Stimulated activated CD8-positive, alpha-beta memory T cell treated with anti-CD3 and anti-CD28 coated beads, Interleukin-4, amount 100 ng/mL, for 24 hours (primary cell): Measurements from ENCODE around the gene CHD2.
"Not testable (repeated sequence)": the region's sequence is repeated elsewhere in the genome, so short reads cannot be mapped to it uniquely, and the experiment has no call there.

Experiments used
- DNase-seq: peaks from one replicate; pipeline ENCODE4 v3.0.0-alpha.2; 2020; ENCODE audit warnings: low read depth

The CHD2 gene

DNA sequence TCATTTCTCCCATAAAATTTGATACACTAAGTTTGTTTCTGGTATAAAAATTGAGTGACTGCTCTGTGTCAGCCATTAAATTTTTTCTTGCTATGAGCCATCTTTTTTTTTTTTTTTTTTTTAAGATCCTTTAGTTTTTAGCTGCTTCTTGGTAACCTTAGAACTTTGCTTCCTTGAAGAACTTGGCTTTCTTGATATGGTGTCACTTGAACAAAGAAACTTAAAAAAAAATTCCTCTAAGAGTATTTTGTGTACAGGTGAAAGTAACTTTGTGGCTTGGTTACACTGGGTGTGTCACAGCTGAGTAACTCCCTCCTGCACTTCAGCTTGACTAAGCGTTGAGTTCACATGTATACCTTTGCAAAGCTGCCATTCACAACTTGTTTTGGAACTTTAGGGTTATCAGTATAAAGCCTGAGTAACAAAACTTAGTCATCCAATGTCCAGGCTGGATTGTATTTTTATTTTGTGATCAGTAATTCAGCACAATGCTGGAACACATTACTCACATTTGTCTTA lies 6.5 kb downstream of the CHD2 start:
- DNase-seq, result no peak

DNA sequence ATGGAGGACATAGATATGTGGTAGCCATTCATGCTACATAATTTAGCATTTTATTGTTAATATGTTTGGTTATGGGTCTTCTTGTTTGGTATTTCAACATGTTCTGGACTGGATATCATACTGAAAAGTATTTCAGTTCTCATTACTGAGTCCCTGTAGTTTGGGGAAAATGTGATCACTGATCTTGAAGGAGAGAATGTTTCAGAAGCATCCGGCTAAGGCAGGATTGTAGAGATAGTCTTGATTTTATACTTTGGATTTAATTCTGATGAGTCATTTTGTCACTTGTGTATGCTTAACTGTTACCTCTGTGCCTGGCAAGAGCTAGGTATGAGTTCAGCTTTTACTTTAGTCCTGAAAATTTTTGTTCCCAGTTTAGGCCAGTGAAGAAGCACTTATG lies 7.1 kb downstream of the CHD2 start:
- no peak for DNase-seq

DNA sequence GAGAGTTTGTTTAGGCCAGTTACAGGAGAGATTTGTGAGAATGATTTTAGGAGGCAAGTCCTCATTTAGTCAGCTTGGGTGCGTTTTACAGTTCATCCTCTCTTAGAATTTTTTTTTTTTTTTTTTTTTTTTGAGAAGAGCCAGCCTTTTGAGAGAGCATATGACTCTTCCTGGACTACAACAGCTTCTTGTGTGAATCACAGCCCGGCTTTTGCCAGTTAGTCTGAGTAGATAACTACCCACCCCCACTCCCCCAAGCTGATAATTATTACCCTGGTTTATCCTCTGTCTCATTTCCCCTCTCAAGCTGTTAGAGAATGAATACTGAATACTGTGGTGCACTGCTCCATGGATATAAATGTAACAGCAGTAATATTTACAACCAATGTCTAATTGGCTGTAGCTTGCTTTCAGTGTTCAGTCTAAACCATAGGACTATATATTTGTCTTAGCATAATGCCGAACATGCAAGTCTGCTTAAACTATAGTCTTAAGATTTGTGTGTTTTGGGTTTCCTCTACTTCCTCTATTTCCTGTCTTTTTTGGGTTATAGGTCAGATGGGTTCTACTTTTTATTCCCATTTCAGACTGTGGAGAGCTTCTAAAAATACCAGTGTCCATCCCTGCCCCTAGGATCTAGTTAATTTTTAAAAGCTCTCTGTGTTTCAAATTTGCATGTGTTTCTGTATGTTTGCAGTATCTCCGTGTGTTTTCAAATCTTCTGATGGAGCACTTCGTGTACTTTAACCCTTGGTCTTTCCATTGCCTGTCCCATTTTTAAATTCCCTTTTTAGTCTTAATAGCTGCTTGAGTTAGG lies 8.0 kb downstream of the CHD2 start:
- no peak for DNase-seq

DNA sequence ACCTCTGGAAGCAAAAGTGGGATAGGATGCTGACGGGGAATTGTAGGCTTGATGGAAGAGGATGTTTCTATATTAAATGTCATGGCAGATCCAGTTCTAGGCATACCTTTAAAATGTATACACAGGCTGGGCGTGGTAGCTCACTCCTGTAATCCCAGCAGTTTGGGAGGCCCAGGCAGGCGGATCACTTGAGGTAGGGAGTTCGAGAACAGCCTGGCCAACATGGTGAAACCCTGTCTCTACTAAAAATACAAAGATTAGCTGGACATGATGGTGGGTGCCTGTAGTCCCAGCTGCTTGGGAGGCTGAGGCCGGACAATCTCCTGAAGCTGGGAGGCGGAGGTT lies 8.6 kb downstream of the CHD2 start:
- no peak for DNase-seq

DNA sequence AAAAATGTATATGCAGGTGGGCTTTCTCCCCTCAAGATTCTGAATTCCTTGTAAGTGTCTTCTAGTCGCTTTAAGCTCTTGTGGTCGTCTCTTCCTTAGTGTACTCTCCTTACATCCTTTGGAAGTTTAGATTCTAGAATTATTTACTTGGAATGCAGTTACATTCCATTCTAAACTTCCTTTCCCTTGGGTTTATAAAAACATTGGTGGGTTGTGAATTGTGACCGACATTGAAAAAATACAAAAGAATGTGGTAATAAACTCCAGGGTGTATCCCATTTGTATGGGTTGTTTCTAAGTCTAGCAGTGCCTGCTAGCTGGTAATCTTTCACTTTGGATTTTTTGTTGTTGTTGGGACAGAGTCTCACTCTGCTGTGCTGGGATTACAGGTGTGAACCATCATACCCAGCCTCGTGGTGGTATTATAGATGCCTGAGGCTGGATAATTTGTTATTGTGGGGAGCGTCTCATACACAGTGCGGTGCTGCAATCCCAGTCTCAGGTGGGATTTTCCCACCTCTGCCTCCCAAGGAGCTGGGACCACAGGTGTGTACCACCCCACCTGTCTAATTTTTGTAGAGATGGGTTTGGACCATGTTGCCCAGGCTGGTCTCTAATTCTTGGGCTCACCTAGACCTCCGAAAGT lies 9.1 kb downstream of the CHD2 start:
- DNase-seq, result no peak

DNA sequence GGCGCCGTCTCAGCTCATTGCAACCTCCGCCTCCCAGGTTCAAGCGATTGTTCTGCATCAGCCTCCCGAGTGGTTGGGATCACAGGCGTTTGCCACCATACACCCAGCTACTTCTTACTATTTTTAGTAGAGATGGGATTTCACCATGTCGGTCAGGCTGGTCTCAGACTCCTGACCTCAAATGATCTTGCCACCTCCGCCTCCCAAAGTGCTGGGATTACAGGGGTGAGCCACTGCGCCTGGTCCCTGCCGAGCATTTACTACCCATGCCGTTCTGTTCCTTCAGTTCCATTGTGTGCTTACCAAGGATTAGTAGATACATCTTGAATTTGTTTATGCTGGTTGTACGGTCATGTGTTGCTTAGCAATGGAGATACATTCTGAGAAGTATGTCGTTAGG lies 10.3 kb downstream of the CHD2 start:
- no peak for DNase-seq

DNA sequence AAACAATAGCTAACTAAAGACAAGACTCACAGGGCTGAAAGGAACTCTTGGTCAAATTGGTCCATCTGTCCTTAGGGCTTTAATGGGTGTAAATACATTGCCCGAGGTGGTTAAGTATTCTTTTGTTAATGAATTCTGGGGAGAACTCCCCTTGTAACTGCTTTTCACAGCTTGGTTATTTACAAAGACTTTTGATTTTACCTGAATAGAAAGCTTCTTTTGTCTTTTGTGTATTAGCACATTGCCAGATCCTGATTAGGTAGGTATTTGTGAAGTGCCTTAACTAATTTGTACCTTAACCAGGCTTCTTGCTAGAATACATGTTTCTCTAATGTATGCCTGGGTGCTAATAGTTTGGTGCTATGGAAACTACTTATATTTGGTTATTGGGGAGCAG lies 14.0 kb downstream of the CHD2 start:
- no peak for DNase-seq

DNA sequence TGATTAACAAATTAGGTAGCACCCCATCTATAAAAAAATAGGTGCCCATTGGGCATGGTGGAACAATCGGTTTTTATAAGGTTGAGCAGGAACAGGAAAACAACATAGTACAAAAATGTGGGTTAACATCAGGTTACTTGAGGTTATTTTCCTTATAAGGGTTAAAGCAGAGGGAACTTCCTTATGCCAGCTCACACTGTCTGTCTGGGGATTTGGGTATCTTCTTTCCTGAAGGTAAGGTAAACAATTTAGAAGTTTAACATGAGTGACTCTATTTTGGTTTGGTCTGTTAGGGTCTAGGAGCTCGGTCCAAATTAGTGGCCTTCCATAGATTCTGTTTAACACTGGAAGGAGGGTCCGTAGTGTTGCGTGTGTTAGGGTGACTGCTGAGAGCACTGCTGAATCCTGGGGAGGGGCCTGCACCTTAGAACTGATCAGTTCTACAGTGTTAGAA lies 14.7 kb downstream of the CHD2 start:
- DNase-seq, result no peak

DNA sequence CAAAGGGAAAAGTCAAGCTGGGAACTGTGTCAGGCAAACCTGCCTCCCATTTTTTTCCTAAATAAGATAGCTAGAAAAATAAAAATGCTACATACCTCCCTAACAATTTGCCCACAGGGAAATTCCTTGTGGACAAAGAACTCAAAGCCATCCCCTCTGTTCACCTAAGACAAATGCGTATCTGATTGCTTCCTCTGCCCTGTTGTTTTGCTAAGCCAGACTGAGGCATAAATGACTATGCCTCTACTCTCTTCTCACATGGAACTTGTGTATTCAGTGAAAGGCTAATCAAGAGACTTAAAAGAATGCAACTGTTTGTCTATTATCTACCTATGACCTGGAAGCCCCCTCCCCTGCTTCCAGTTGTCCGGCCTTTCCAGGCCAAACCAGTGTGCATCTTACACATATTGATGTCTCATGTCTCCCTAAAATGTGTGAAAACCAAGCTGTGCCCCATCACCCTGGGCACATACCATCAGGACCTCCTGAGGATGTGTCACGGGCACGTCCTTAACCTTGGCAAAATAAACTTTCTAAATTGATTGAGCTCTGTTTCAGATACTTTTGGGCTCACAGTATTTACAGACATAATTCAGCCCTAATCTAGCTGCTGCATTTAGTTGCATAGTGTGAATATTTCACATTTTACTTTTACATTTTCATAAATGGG lies 15.8 kb downstream of the CHD2 start:
- DNase-seq, result no peak

DNA sequence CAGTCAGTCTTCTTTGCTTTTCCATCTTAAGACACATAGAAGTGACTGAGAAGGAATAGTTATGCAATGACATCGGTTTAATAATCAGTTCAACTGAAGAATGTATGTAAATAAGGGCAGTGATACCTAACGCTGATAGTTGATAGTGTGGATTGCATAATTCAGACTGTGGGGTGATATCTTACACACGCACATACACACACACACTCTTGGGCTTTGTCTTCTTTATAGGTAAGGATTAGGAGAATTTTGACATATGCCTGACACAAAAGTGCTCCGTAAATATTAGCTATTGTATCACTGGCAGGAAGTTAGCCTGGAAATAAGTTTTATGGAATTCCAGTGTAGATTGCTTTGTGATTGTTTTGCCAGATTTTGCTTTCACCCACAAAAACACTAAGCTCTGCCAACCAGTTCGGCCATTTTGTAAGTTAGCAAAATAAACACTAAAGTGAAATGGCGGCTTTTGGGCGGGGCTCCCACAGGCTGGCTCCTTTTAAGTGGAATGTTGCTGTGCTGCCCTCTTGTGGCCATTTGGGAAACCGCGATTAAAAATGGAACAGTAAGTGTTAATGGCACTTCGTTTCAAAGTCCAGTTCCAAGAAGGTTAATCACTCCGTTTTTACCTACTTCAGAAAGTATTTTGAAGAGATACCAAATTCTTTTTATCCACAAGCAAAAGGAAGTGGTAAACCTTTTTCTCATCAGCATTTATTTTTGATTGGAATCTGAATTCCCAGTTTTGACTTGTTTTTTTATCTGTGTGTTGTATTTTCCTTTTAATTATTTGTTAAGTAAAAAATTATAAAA lies 17.7 kb downstream of the CHD2 start:
- DNase-seq, result peak; percentile 83

DNA sequence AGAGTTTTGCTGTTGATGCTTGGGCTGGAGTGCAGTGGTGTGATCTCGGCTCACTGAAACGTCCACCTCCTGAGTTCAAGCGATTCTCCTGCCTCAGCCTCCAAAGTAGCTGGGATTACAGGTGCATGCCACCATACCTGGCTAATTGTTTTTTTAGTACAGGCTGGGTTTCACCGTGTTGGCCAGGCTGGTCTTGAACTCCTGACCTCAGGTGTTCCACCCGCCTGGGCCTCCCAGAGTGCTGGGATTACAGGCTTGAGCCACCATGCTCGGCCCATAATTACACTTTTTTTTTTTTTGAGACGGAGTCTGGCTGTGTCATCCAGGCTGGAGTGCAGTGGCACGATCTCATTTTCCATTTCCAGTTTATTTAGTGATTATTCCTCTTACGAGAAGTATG lies 18.8 kb downstream of the CHD2 start:
- not testable (repeated sequence) for DNase-seq

DNA sequence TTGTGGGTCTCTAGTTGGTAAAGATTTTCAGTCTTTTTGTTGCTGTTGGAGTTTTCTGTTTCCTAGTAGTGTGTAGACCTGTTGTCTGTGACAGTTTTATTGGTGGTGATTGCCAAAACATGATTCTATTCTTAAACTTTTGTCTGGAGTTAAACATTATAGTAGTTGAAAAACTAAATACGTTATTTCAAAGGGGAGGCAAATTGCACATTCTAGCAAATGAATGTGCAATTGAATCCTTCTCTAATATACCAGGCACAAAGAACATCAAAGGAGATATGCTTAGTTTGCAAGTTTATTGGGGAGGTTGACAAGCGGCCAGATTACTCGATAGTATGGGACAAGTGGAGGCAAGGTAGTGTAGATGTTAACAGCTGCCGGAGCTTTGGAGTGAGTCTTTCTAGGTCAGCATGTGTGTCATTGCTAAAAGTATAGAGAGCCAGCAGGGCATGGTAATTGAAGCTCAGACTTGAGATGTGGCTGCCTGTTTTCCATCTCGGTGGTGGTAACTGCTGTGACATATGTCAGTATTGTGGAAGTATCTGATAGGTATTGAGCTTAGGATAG lies 20.6 kb downstream of the CHD2 start:
- no peak for DNase-seq

DNA sequence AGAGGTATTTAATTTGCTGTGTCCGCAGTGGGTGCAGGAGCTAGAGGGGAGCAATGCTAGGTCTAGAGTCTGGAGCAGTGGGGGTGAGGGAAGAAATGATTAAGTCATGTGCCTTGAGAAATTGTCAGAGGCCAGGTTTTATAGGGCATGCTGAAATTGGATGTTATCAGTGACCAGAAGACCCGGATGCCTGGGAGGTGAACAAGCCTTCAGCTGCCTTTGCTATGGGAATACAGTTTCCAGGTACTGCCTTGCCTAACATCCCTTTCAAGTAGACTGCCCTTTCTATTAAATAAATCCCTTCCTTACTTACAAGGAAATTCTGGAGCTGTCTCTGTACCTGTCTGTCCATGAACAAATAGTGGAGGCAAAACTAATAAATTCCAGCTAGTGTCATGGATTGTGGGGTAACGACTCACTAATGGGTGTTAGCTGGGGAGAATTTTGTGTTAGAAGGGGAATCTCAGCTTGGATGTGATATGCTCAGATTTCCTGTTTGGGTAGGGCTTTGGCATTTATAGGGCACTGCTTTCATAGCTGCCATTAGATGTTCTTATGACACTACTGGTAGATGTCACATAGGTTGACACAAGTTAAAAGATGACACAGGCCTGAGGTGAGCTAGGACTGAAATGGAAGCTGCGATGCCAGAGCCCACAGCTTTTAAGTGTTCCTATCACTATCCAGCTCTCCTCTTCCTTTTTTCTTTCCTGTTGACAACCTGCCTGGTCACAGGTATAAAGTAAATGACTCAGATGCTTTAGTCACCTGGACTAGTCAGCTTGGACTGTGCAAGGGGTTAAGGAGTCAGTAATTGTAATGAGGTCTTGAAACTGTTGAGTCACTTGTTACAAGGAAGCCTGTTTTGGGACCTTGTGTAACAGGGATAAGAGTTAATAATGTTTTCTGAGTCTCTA lies 21.3 kb downstream of the CHD2 start:
- no peak for DNase-seq

DNA sequence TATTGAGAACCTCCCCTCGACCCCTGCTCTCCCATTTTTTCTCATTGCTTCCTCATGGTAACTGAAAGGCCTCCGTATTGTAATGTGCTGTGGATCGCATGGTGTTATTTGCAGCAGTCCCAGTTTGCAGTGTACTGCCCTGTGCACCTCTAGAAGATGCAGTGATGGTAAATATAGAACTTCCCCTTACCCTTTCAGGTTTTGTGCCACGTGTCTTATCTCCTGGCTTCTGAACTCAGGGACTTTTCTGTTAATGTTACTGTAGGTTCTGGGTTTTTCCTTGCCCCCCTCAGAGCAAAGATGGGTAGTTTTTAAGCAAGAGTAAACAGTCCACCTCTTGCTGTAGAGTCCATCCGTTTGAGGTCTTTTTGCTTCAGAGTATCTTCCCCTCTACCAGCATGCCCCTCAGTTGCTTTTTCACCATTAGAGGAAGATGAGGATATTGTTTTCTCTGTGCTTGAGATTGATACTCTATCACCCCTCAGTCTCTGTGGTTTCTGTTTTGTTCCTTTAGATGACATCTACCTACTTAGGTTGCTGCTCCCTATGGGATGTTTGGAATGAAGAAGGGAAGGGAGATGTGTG lies 22.4 kb downstream of the CHD2 start:
- no peak for DNase-seq

DNA sequence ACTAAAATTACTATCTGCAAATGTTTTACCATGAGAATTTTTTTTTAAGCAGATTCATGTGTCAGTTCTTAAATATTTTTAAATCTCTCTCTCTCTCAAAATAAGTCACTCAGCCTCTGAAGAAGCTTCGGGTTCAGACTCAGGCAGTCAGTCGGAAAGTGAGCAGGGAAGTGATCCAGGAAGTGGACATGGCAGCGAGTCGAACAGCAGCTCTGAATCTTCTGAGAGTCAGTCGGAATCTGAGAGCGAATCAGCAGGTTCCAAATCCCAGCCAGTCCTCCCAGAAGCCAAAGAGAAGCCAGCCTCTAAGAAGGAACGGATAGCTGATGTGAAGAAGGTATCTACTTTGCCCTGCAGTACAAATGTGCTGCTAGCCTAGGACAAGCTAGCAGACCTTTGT lies 24.1 kb downstream of the CHD2 start:
- no peak for DNase-seq

DNA sequence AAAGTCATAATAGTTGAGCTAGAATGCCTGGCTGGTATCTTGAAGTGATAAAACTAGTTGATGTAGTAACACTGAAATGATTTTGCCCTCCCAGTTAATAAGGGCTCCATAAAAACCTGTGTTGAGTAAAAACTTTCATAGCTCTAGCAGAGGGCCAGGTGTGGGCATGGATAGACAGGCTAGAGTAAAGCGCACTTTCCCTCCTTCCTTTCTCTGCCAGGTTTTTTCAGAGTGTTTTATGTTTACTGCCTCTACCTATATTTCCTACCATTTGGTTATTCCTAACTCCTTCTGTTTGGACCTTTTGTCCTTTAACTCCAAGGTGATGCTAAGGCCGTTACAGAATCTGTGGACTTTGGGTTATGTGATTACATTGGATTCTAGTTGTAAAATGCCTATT lies 25.3 kb downstream of the CHD2 start:
- DNase-seq, result no peak

DNA sequence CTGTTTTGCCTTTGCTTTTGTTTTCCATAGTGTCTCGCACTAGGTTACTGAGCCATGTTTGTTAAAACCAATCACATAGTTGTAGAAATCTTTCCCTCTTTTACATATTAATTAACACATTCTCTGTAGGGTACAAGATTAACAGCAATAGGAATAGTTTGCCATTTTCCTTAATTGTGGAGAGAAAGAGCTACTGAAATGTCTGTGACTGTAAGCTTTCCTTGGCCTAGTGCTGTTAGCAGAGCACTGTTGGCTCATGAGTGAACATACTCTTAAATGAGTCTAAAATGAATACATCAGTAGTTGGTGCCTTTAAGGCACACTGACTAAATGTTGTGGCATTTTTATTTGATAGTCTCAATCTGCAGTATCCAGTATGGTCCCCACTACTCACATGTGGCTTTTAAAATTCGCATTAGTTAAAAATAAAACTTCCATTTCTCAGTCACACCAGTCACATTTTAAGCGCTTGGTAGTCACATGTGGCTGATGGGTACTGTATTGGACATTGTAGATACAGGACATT lies 28.2 kb downstream of the CHD2 start:
- no peak for DNase-seq

DNA sequence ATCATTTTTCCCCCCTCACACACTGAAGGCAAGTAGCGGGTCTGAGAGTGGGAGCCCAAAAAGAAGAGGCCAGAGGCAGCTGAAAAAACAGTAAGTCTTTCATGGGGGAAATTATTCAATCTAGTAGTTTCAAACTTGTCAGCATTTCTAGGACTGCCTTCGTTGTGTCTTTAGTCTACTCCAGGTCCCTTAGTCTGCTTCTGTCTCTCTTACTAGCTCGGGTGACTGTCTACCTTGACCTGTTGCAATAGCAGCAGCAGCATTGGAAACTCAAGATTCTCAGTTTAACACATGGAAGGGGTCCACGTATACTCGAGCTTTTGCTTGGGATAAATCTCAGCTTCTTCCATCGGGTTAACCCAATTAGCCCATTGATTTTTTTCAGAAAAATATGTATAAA lies 28.9 kb downstream of the CHD2 start:
- DNase-seq, result no peak

DNA sequence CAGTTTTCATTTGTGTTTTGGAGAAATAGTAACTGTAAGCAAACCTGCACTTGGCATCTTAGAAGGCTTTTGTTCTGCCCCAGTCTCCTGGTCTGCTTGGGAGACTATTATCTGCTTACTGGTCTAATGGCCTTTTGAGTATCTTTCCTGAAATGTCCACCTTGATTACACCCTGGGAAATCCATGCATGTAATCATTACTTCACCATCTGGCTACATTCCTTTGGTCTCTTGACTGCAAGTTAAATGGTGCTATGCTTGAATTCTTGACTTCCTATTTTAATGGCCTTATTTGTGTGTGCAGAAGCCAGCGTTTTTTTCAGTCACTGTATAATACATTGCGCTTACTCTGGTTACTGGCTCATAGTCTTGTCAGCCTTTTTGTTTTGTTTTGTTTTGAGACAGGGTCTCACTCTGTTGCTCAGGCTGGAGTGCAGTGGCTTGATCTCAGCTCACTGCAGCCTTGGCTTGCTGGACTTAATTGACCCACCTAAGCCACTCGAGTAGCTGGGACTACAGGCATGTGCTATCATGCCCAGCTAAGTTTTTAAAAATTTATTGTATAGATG lies 30.0 kb downstream of the CHD2 start:
- DNase-seq, result no peak

DNA sequence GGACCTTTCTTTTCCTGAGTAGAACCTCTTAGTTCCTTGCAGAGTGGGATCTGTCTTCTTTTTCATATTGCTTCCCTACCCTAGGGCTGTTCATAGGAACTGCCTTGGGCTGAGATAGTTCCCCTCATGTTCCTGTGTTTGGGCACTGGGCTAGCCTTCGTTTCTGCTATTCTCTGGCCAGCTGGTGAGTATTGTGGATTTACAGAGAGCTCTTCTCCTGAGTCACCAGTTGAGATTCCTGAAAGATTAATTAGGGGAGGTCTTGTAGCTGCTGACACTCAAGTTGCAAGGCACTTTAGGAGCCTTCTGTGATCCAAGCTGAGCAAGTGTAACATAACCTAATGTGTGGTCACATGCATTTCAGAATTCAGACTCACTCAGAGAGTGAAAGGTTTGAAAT lies 30.7 kb downstream of the CHD2 start:
- DNase-seq, result no peak
